Endothelial cell of umbilical vein (primary cell): ENCODE results near the gene PTGES. TPM values are rescaled to one million over a fixed set of nuclear protein-coding genes. Genes with fewer than 3 reads are reported as not detected.

ENCODE experiments used
- BruUV-seq: library from RNA; stranded (reverse); fragments of 400-500 nt; replicated peaks from 2 replicates; lab custom pipeline; 2021; lab: Mats Ljungman, UMichigan
- CTCF ChIA-PET: fragments of 300-600, 350-600 bp; sonication (Branson Sonifier 250); formaldehyde crosslinking; loops from one replicate; lab custom pipeline; 2021; ENCODE audit warnings: antibody characterized with exemption, inconsistent platforms; lab: Charles Lee
- POLR2A ChIA-PET: fragments of 300-600, 350-600 bp; sonication (Branson Sonifier 250); formaldehyde crosslinking; loops from one replicate; lab custom pipeline; 2021; ENCODE audit warnings: antibody characterized with exemption, inconsistent platforms; lab: Charles Lee
- DNase-seq: peaks from one replicate; pipeline ENCODE4 v3.0.0-alpha.2; 2011; ENCODE audit warnings: low read depth, low spot score
- FAIRE-seq: peaks from 2 replicates; lab custom pipeline; 2011; peaks lifted over from hg19 to GRCh38; lab: Jason Lieb, UNC
- H2AFZ ChIP-seq: 2 replicates; pipeline ENCODE4 v1.6.0; 2012; ENCODE audit warnings: low read depth, low read length, control low read depth, inconsistent platforms
- H3K27ac ChIP-seq: 2 replicates; pipeline ENCODE4 v1.5.1; 2011; ENCODE audit warnings: low read depth, mild to moderate bottlenecking, control low read depth, low read length, moderate library complexity; ENCODE audit not compliant: insufficient read depth
- H3K27me3 ChIP-seq, 2 experiments: 2 replicates each; pipeline versions ENCODE4 v1.6.0 to v1.6.1; 2011; ENCODE audit warnings: low read length in 2 of 2, mixed read lengths in 1 of 2; ENCODE audit not compliant: control insufficient read depth in 2 of 2, insufficient read depth in 2 of 2
- H3K36me3 ChIP-seq, 2 experiments: 2 replicates in 1 of 2; 3 replicates in 1 of 2; pipeline ENCODE4 v1.5.1; 2011; ENCODE audit warnings: low read length in 2 of 2, mild to moderate bottlenecking in 1 of 2, moderate library complexity in 1 of 2; ENCODE audit not compliant: control insufficient read depth in 2 of 2, insufficient read depth in 2 of 2; ENCODE audit errors: extremely low read depth in 1 of 2
- H3K4me1 ChIP-seq: 3 replicates; pipeline ENCODE4 v1.5.1; 2011; ENCODE audit warnings: mild to moderate bottlenecking, low read length; ENCODE audit not compliant: control insufficient read depth, insufficient read depth; ENCODE audit errors: extremely low read depth
- H3K4me2 ChIP-seq: 2 replicates; pipeline ENCODE4 v1.6.1; 2011; ENCODE audit warnings: low read length, control low read depth, mixed read lengths; ENCODE audit not compliant: insufficient read depth
- H3K4me3 ChIP-seq, 3 experiments: fragments of 200-600 bp in 1 of 3; sonication (generic), shearing (Covaris generic) in 1 of 3; replicated peaks in 1 of 3; 2 replicates each; pipeline ENCODE4 v1.5.1; 2011 to 2016; ENCODE audit warnings: control low read depth in 3 of 3, low read length in 3 of 3, mild to moderate bottlenecking in 2 of 3, inconsistent platforms in 1 of 3, low read depth in 1 of 3, moderate library complexity in 1 of 3; ENCODE audit not compliant: insufficient read depth in 1 of 3
- H3K79me2 ChIP-seq: 2 replicates; pipeline ENCODE4 v1.6.0; 2012; ENCODE audit warnings: low read length, inconsistent platforms; ENCODE audit not compliant: control insufficient read depth, insufficient read depth
- H3K9ac ChIP-seq: replicated peaks from 2 replicates; pipeline ENCODE3; 2011; ENCODE audit warnings: low read length, control low read depth; ENCODE audit not compliant: insufficient read depth; ENCODE audit errors: extremely low read depth
- H3K9me1 ChIP-seq: replicated peaks from 3 replicates; pipeline ENCODE4 v1.6.0; 2011; ENCODE audit warnings: mild to moderate bottlenecking, low read length; ENCODE audit not compliant: control insufficient read depth, insufficient read depth; ENCODE audit errors: extremely low read depth
- H3K9me3 ChIP-seq: replicated peaks from 2 replicates; pipeline ENCODE4 v1.5.1; 2012; ENCODE audit warnings: low read length, inconsistent platforms; ENCODE audit not compliant: control insufficient read depth, insufficient read depth
- H4K20me1 ChIP-seq: replicated peaks from 2 replicates; pipeline ENCODE3; 2011; ENCODE audit warnings: mild to moderate bottlenecking, low read length; ENCODE audit not compliant: control insufficient read depth, insufficient read depth; ENCODE audit errors: extremely low read depth
- CTCF ChIP-seq, 2 donors: IDR thresholded peaks; 1 replicate in 1 of 2; 2 replicates in 1 of 2; pipeline ENCODE4 v1.5.1; 2011; ENCODE audit warnings: low read length in 2 of 2, mild to moderate bottlenecking in 2 of 2, moderate library complexity in 2 of 2, control low read depth in 1 of 2, inconsistent platforms in 1 of 2, low read depth in 1 of 2; ENCODE audit not compliant: insufficient read depth in 1 of 2; ENCODE audit errors: extremely low read depth in 1 of 2
- EZH2 ChIP-seq: IDR thresholded peaks from 2 replicates; pipeline ENCODE4 v1.6.1; 2012; ENCODE audit warnings: borderline replicate concordance, low read depth, mild to moderate bottlenecking, moderate library complexity, low read length, inconsistent platforms; ENCODE audit not compliant: severe bottlenecking
- FOS ChIP-seq: IDR thresholded peaks from 2 replicates; pipeline ENCODE4 v1.6.1; 2011; ENCODE audit warnings: mild to moderate bottlenecking, low read length, moderate library complexity, borderline replicate concordance; ENCODE audit not compliant: insufficient read depth
- JUN ChIP-seq: IDR thresholded peaks from 2 replicates; pipeline ENCODE4 v1.6.1; 2011; ENCODE audit warnings: borderline replicate concordance, low read depth; ENCODE audit not compliant: insufficient read length, insufficient read depth
- MYC ChIP-seq: IDR thresholded peaks from one replicate; pipeline ENCODE4 v1.6.1; 2011; ENCODE audit warnings: mild to moderate bottlenecking, low read depth, low read length
- POLR2A ChIP-seq: IDR thresholded peaks from 2 replicates; pipeline ENCODE4 v1.6.1; 2012; ENCODE audit warnings: low read depth, mild to moderate bottlenecking, control low read depth, low read length
- POLR2AphosphoS5 ChIP-seq: IDR thresholded peaks from 2 replicates; pipeline ENCODE4 v1.6.1; 2012; ENCODE audit warnings: low read depth, mild to moderate bottlenecking, control low read depth, low read length, moderate library complexity; ENCODE audit not compliant: insufficient read depth
- dilution Hi-C: fragments of 300-500 bp; cut with MboI; formaldehyde crosslinking; loops from one replicate; pipeline ENCODE4 v1.15.0; 2019; ENCODE audit warnings: low sequenced_read_pairs; ENCODE audit not compliant: extremely low pct_ligation_motif_present
- intact Hi-C: fragments of 100-400 bp; cut with micrococcal nuclease; formaldehyde crosslinking; loops from one replicate; pipeline ENCODE4 v1.10.0; 2022
- polyA plus RNA-seq, 4 experiments: library from polyadenylated mRNA; depleted of rRNA in 3 of 4; stranded (reverse) in 3 of 4; unstranded in 1 of 4; fragments of >200 nt; gene quantifications; 2 replicates each; pipeline versions ENCODE4 v1.2.1 to v1.2.3, GENCODE V29; 2011 to 2012; ENCODE audit warnings: missing spikeins in 1 of 4
- total RNA-seq: library from RNA; stranded (reverse); gene quantifications from 2 replicates; pipeline ENCODE4 v1.2.3, GENCODE V29; 2021

Gene PTGES
- total and polyA plus RNA-seq, 2 donors (not counting 3 experiments of a cell fraction or from before 2014, with no cell fraction given) = not detected

- DNase-seq = no peak
- Histone ChIP-seq H3K27me3 (peaks cover 0 to 10% of the 10 kb centered on the region in 2 experiments), H3K9me1 (no peaks in the 10 kb centered on the region), H3K4me1 (peaks cover 5% of the 10 kb centered on the region), H4K20me1 (no peaks in the 10 kb centered on the region), H3K27ac (no peak overlapping the region), H3K79me2 (no peaks in the 10 kb centered on the region), H3K36me3 (no peaks in the 10 kb centered on the region), H2AFZ (no peak overlapping the region), H3K4me3 (no peak overlapping the region), H3K4me2 (no peak overlapping the region), H3K9me3 (no peaks in the 10 kb centered on the region), H3K9ac (no peak overlapping the region)
- BruUV-seq = no TSS peak
- intact Hi-C loops (no loop called here), dilution Hi-C loops (no loop called here)
- ChIA-PET CTCF (interaction anchor here (1.2 kb wide), 1 partner anchor 13 kb away, joined by 3 read pairs; no protein-coding TSS in a partner anchor), POLR2A (no interaction called here)
- TF ChIP-seq POLR2A (no peak), FOS (no peak), EZH2 (no peak), MYC (no peak), JUN (no peak), POLR2AphosphoS5 (no peak), CTCF (IDR thresholded peaks at IDR 0.05; ENCODE audit: extremely low read depth in 1 of 2, insufficient read depth in 1 of 2, low read depth in 1 of 2, low read length in 2 of 2) (no peak)
- no peak for FAIRE-seq
Measured at GRCh38 chr9:129701549-129701948, 51.3 kb downstream of the PTGES start.
